ENCODE measurements around the gene TLK1. TPM values are rescaled to one million over a fixed set of nuclear protein-coding genes. Genes with fewer than 3 reads are reported as not detected.

The TLK1 gene
- total and polyA plus RNA-seq, 4 donors, result 7.7 to 19.6 (median 15.6) TPM

- TF ChIP-seq SP1 (IDR thresholded peaks at IDR 0.05) (no peak), FOXA1 (IDR thresholded peaks at IDR 0.05) (no peak), HNF4A (conservative IDR thresholded peaks at IDR 0.05) (no peak), YY1 (IDR thresholded peaks at IDR 0.05) (no peak), GABPA (IDR thresholded peaks at IDR 0.05 in 1 of 2, conservative IDR thresholded peaks at IDR 0.05 in 1 of 2) (no peak), NR2F2 (IDR thresholded peaks at IDR 0.05) (no peak), RAD21 (IDR thresholded peaks at IDR 0.05) (no peak), FOXA2 (IDR thresholded peaks at IDR 0.05) (no peak), EGR1 (IDR thresholded peaks at IDR 0.05; ENCODE audit: low read depth in 2 of 2) (no peak)
- TF ChIP-seq, protein P1, sequence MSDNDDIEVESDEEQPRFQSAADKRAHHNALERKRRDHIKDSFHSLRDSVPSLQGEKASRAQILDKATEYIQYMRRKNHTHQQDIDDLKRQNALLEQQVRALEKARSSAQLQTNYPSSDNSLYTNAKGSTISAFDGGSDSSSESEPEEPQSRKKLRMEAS (IDR thresholded peaks at IDR 0.05), result no peak
- peaks cover 0 to 4% (median 0%) of the 10 kb centered on the region in 4 donors for H3K36me3 ChIP-seq (ENCODE audit: control insufficient read depth in 4 of 4, insufficient read depth in 3 of 4, low read depth in 1 of 4, low read length in 3 of 4)
Measured at GRCh38 chr2:170984079-170984478, 176.6 kb downstream of the TLK1 start.

DNA sequence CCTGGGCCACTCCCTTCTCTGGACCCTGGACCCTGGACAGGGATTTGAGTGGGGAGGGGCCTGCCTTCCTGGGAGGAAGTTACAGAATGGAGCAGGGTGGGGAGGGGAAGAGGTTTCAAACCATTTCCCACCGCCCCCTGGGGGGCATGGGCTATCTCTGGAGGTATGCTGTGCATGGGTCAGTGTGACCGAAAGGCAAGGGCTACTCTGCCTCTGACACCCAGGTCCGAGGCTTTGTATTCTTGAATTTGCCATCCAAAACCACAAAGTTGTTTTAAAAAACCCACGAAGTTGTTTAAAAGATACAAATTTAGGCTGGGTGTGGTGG is 184.8 kb downstream of the TLK1 start:
- TF ChIP-seq RXRA (IDR thresholded peaks at IDR 0.05) (no peak), YY1 (IDR thresholded peaks at IDR 0.05) (no peak), SP1 (IDR thresholded peaks at IDR 0.05) (no peak), GABPA (IDR thresholded peaks at IDR 0.05 in 1 of 2, conservative IDR thresholded peaks at IDR 0.05 in 1 of 2) (no peak), ATF3 (IDR thresholded peaks at IDR 0.05) (no peak), EGR1 (IDR thresholded peaks at IDR 0.05; ENCODE audit: low read depth in 2 of 2) (no peak), NR2F2 (IDR thresholded peaks at IDR 0.05) (no peak)
- TF ChIP-seq, protein P2, sequence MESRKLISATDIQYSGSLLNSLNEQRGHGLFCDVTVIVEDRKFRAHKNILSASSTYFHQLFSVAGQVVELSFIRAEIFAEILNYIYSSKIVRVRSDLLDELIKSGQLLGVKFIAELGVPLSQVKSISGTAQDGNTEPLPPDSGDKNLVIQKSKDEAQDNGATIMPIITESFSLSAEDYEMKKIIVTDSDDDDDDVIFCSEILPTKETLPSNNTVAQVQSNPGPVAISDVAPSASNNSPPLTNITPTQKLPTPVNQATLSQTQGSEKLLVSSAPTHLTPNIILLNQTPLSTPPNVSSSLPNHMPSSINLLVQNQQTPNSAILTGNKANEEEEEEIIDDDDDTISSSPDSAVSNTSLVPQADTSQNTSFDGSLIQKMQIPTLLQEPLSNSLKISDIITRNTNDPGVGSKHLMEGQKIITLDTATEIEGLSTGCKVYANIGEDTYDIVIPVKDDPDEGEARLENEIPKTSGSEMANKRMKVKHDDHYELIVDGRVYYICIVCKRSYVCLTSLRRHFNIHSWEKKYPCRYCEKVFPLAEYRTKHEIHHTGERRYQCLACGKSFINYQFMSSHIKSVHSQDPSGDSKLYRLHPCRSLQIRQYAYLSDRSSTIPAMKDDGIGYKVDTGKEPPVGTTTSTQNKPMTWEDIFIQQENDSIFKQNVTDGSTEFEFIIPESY (IDR thresholded peaks at IDR 0.05), result no peak
- TF ChIP-seq, protein P3, sequence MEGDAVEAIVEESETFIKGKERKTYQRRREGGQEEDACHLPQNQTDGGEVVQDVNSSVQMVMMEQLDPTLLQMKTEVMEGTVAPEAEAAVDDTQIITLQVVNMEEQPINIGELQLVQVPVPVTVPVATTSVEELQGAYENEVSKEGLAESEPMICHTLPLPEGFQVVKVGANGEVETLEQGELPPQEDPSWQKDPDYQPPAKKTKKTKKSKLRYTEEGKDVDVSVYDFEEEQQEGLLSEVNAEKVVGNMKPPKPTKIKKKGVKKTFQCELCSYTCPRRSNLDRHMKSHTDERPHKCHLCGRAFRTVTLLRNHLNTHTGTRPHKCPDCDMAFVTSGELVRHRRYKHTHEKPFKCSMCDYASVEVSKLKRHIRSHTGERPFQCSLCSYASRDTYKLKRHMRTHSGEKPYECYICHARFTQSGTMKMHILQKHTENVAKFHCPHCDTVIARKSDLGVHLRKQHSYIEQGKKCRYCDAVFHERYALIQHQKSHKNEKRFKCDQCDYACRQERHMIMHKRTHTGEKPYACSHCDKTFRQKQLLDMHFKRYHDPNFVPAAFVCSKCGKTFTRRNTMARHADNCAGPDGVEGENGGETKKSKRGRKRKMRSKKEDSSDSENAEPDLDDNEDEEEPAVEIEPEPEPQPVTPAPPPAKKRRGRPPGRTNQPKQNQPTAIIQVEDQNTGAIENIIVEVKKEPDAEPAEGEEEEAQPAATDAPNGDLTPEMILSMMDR (IDR thresholded peaks at IDR 0.05; ENCODE audit: low read depth, low read length, missing input control), result no peak
- TF ChIP-seq, protein P4, sequence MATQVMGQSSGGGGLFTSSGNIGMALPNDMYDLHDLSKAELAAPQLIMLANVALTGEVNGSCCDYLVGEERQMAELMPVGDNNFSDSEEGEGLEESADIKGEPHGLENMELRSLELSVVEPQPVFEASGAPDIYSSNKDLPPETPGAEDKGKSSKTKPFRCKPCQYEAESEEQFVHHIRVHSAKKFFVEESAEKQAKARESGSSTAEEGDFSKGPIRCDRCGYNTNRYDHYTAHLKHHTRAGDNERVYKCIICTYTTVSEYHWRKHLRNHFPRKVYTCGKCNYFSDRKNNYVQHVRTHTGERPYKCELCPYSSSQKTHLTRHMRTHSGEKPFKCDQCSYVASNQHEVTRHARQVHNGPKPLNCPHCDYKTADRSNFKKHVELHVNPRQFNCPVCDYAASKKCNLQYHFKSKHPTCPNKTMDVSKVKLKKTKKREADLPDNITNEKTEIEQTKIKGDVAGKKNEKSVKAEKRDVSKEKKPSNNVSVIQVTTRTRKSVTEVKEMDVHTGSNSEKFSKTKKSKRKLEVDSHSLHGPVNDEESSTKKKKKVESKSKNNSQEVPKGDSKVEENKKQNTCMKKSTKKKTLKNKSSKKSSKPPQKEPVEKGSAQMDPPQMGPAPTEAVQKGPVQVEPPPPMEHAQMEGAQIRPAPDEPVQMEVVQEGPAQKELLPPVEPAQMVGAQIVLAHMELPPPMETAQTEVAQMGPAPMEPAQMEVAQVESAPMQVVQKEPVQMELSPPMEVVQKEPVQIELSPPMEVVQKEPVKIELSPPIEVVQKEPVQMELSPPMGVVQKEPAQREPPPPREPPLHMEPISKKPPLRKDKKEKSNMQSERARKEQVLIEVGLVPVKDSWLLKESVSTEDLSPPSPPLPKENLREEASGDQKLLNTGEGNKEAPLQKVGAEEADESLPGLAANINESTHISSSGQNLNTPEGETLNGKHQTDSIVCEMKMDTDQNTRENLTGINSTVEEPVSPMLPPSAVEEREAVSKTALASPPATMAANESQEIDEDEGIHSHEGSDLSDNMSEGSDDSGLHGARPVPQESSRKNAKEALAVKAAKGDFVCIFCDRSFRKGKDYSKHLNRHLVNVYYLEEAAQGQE (IDR thresholded peaks at IDR 0.05), result no peak
- H3K27ac ChIP-seq (ENCODE audit: low read depth in 1 of 2, low read length in 2 of 2), result no peak overlapping the region
- H3K9me3 ChIP-seq (ENCODE audit: control insufficient read depth in 4 of 4, low read length in 3 of 4), result no peaks in the 10 kb centered on the region
- no peak overlapping the region for H3K4me3 ChIP-seq (ENCODE audit: low read depth in 1 of 3, low read length in 3 of 3)
- no peak for DNase-seq (ENCODE audit: low spot score)
- WGBS, result 83% methylated on average over 4 of the region's 4 CpGs
- H3K4me1 ChIP-seq (ENCODE audit: control insufficient read depth in 4 of 4, insufficient read depth in 4 of 4, low read length in 3 of 4), result peaks cover 6 to 15% (median 10%) of the 10 kb centered on the region in 4 donors
- no peak overlapping the region for H3K9ac ChIP-seq (ENCODE audit: low read depth in 1 of 2, low read length in 2 of 2)
- H3K27me3 ChIP-seq (ENCODE audit: control insufficient read depth in 4 of 4, insufficient read depth in 4 of 4, low read length in 3 of 4), result no peaks in the 10 kb centered on the region
- no peaks in the 10 kb centered on the region for H3K36me3 ChIP-seq (ENCODE audit: control insufficient read depth in 4 of 4, insufficient read depth in 3 of 4, low read depth in 1 of 4, low read length in 3 of 4)

More at GRCh38 chr2:170984079-170984478, 176.6 kb downstream of the TLK1 start:
- no peaks in the 10 kb centered on the region for H3K27me3 ChIP-seq (ENCODE audit: control insufficient read depth in 4 of 4, insufficient read depth in 4 of 4, low read length in 3 of 4)
- no peaks in the 10 kb centered on the region for H3K9me3 ChIP-seq (ENCODE audit: control insufficient read depth in 4 of 4, low read length in 3 of 4)
- no peak for DNase-seq (ENCODE audit: low spot score)
- no peak overlapping the region for H3K4me3 ChIP-seq (ENCODE audit: low read depth in 1 of 3, low read length in 3 of 3)
- H3K27ac ChIP-seq (ENCODE audit: low read depth in 1 of 2, low read length in 2 of 2), result no peak overlapping the region
- 43% methylated on average over 1 of the region's 1 CpG for WGBS
- H3K4me1 ChIP-seq (ENCODE audit: control insufficient read depth in 4 of 4, insufficient read depth in 4 of 4, low read length in 3 of 4), result no peaks in the 10 kb centered on the region
- H3K9ac ChIP-seq (ENCODE audit: low read depth in 1 of 2, low read length in 2 of 2), result no peak overlapping the region
